Ishikawa (cell line): ENCODE results near the gene ZNF334.

ENCODE experiments used
- CEBPB ChIP-seq: IDR thresholded peaks from 2 replicates; pipeline ENCODE4 v1.6.1; 2012
- CREB1 ChIP-seq: IDR thresholded peaks from 2 replicates; pipeline ENCODE4 v1.6.1; 2012; ENCODE audit warnings: low read depth
- EGR1 ChIP-seq: IDR thresholded peaks from 2 replicates; pipeline ENCODE4 v1.6.1; 2012
- EP300 ChIP-seq: IDR thresholded peaks from 2 replicates; pipeline ENCODE4 v1.6.1; 2012; ENCODE audit warnings: borderline replicate concordance
- FOXM1 ChIP-seq: IDR thresholded peaks from 2 replicates; pipeline ENCODE4 v1.6.1; 2012; ENCODE audit warnings: low read depth, borderline replicate concordance
- NFIC ChIP-seq: IDR thresholded peaks from 2 replicates; pipeline ENCODE4 v1.6.1; 2012
- RAD21 ChIP-seq: IDR thresholded peaks from 2 replicates; pipeline ENCODE4 v1.6.1; 2012; ENCODE audit warnings: low read depth
- REST ChIP-seq: IDR thresholded peaks from 2 replicates; pipeline ENCODE4 v1.6.1; 2012; ENCODE audit warnings: low read depth, mild to moderate bottlenecking
- TAF1 ChIP-seq: IDR thresholded peaks from 2 replicates; pipeline ENCODE4 v1.6.1; 2012; ENCODE audit warnings: low read depth, mild to moderate bottlenecking
- TCF12 ChIP-seq: IDR thresholded peaks from 2 replicates; pipeline ENCODE4 v1.6.1; 2012; ENCODE audit warnings: low read depth
- TEAD4 ChIP-seq: IDR thresholded peaks from 2 replicates; pipeline ENCODE4 v1.6.1; 2012
- YY1 ChIP-seq: IDR thresholded peaks from 2 replicates; pipeline ENCODE4 v1.6.1; 2012; ENCODE audit warnings: low read depth
- ZBTB7A ChIP-seq: IDR thresholded peaks from 2 replicates; pipeline ENCODE4 v1.6.1; 2012; ENCODE audit warnings: low read depth
- TF ChIP-seq, protein P1 (sequence below): IDR thresholded peaks from 2 replicates; pipeline ENCODE4 v1.6.1; 2012
- TF ChIP-seq, protein P2 (sequence below): IDR thresholded peaks from 2 replicates; pipeline ENCODE4 v1.6.1; 2012

The ZNF334 gene

DNA sequence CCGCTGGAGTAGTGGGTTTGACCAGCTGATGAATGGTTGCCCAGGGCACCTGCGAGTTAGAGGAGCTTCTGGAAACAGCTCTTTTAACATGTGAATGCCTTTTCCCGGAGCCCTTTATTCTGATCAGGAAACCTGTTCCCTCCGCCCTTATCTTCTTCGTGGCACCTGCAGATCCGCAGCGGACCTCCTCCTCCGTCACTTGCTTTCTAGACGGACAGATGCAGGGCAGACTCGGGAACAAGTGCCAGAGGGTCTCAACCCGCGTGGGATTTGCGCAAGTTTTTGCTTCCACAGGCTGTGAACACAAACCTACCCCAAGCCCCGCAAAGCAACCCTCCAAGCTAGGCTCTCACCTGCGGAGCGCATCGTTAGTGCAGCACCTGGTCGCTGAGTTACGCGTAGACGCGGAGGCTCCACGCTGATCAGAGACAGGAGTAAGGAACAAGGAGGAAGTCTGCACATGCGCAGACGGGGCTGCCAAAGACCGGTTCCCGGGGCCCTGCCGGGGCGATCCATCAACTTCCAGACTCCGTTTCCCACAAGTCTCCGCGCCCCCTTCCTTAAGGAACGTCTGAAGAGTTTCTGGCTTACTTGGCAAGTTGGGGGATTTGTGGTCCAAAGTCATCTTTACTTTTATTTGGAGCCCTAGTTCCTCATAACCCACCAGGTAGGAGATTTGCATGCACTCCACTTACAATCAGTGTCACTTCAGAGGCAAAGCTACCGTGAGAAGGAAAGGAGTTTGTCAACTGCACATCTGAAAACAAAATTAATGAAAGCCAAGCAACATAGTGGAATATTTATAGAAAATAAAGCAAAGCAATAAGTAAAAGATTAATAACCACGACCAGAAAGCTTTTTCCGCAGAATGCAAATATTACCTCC, 54.3 kb downstream of the ZNF334 start:
- no peak for TF ChIP-seq CREB1
- TF ChIP-seq, protein P1, sequence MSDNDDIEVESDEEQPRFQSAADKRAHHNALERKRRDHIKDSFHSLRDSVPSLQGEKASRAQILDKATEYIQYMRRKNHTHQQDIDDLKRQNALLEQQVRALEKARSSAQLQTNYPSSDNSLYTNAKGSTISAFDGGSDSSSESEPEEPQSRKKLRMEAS = no peak
- TF ChIP-seq NFIC = no peak
- TF ChIP-seq ZBTB7A = no peak
- TF ChIP-seq TCF12 = no peak
- TF ChIP-seq, protein P2, sequence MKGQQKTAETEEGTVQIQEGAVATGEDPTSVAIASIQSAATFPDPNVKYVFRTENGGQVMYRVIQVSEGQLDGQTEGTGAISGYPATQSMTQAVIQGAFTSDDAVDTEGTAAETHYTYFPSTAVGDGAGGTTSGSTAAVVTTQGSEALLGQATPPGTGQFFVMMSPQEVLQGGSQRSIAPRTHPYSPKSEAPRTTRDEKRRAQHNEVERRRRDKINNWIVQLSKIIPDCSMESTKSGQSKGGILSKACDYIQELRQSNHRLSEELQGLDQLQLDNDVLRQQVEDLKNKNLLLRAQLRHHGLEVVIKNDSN = no peak
- no peak for TF ChIP-seq TAF1
- no peak for TF ChIP-seq YY1
- no peak for TF ChIP-seq TEAD4
- no peak for TF ChIP-seq FOXM1
- no peak for TF ChIP-seq CEBPB
- TF ChIP-seq RAD21 = no peak
- no peak for TF ChIP-seq REST
- TF ChIP-seq EGR1 = no peak
- TF ChIP-seq EP300 = no peak

- no peak for TF ChIP-seq CREB1
- TF ChIP-seq TEAD4 = no peak
- TF ChIP-seq EP300 = no peak
- no peak for TF ChIP-seq TAF1
- TF ChIP-seq, protein P1 = no peak
- TF ChIP-seq CEBPB = no peak
- no peak for TF ChIP-seq RAD21
- TF ChIP-seq, protein P2 = no peak
- TF ChIP-seq TCF12 = no peak
- TF ChIP-seq ZBTB7A = no peak
- no peak for TF ChIP-seq YY1
These were observed 56.9 kb downstream of the ZNF334 start for GRCh38 chr20:46456255-46457028.

GRCh38 chr20:46455729-46456128, 57.6 kb downstream of the ZNF334 start:
- TF ChIP-seq CEBPB (no peak), EP300 (no peak)
